ENCODE data around the gene EME2. TPM values are rescaled to one million over a fixed set of nuclear protein-coding genes. Genes with fewer than 3 reads are reported as not detected.

EME2 gene
- total RNA-seq, 1 experiment from 2014 or later = 19.5 TPM

- Histone ChIP-seq H3K9me3 (ENCODE audit: low read depth, low read length, poor library complexity, severe bottlenecking) (no peaks in the 10 kb centered on the region), H3K27me3 (replicated peaks; ENCODE audit: insufficient read depth, low read depth, low read length, poor library complexity) (no peaks in the 10 kb centered on the region), H3K36me3 (ENCODE audit: insufficient read depth, low read length, poor library complexity, severe bottlenecking) (no peaks in the 10 kb centered on the region), H3K4me1 (ENCODE audit: insufficient read depth, low read length, poor library complexity, severe bottlenecking) (peaks cover 9% of the 10 kb centered on the region), H3K27ac (ENCODE audit: low read depth, low read length, poor library complexity, severe bottlenecking) (no peak overlapping the region), H3K4me3 (ENCODE audit: low read depth, low read length, poor library complexity, severe bottlenecking) (no peak overlapping the region)
- intact Hi-C loops (cut with micrococcal nuclease; ENCODE audit: unreplicated experiment) = no loop called here
- no peak for DNase-seq (ENCODE audit: low spot score)
- TF ChIP-seq EZH2 (IDR thresholded peaks at IDR 0.05; ENCODE audit: borderline replicate concordance, low read depth, low read length, poor library complexity, severe bottlenecking) = no peak
- no peak for TF ChIP-seq CTCF (conservative IDR thresholded peaks at IDR 0.05; ENCODE audit: low read depth, low read length)
- ChIA-PET CTCF (no interaction called here), POLR2A (ENCODE audit: low non-redundant PET) (no interaction called here)
- BruUV-seq (replicated peaks) = no TSS peak
Measured at GRCh38 chr16:1808691-1809090, 36.1 kb downstream of the EME2 start.

- intact Hi-C loops (cut with micrococcal nuclease; ENCODE audit: unreplicated experiment) = no loop called here
- Histone ChIP-seq H3K9me3 (ENCODE audit: low read depth, low read length, poor library complexity, severe bottlenecking) (no peaks in the 10 kb centered on the region), H3K27ac (ENCODE audit: low read depth, low read length, poor library complexity, severe bottlenecking) (no peak overlapping the region), H3K4me3 (ENCODE audit: low read depth, low read length, poor library complexity, severe bottlenecking) (no peak overlapping the region), H3K4me1 (ENCODE audit: insufficient read depth, low read length, poor library complexity, severe bottlenecking) (peaks cover 9% of the 10 kb centered on the region), H3K27me3 (replicated peaks; ENCODE audit: insufficient read depth, low read depth, low read length, poor library complexity) (no peaks in the 10 kb centered on the region), H3K36me3 (ENCODE audit: insufficient read depth, low read length, poor library complexity, severe bottlenecking) (no peaks in the 10 kb centered on the region)
- DNase-seq (ENCODE audit: low spot score) = no peak
- ChIA-PET CTCF (no interaction called here), POLR2A (ENCODE audit: low non-redundant PET) (no interaction called here)
- TF ChIP-seq EZH2 (IDR thresholded peaks at IDR 0.05; ENCODE audit: borderline replicate concordance, low read depth, low read length, poor library complexity, severe bottlenecking) (no peak), CTCF (conservative IDR thresholded peaks at IDR 0.05; ENCODE audit: low read depth, low read length) (no peak)
- no TSS peak for BruUV-seq (replicated peaks)
Measured at GRCh38 chr16:1809281-1809801, 36.7 kb downstream of the EME2 start.

- CTCF ChIA-PET = no interaction called here
- Histone ChIP-seq H3K4me3 (ENCODE audit: low read depth, low read length, poor library complexity, severe bottlenecking) (no peak overlapping the region), H3K36me3 (ENCODE audit: insufficient read depth, low read length, poor library complexity, severe bottlenecking) (no peaks in the 10 kb centered on the region), H3K27ac (ENCODE audit: low read depth, low read length, poor library complexity, severe bottlenecking) (no peak overlapping the region), H3K27me3 (replicated peaks; ENCODE audit: insufficient read depth, low read depth, low read length, poor library complexity) (no peaks in the 10 kb centered on the region), H3K4me1 (ENCODE audit: insufficient read depth, low read length, poor library complexity, severe bottlenecking) (peaks cover 9% of the 10 kb centered on the region), H3K9me3 (ENCODE audit: low read depth, low read length, poor library complexity, severe bottlenecking) (no peaks in the 10 kb centered on the region)
- intact Hi-C loops (cut with micrococcal nuclease; ENCODE audit: unreplicated experiment) = no loop called here
- POLR2A ChIA-PET (ENCODE audit: low non-redundant PET) = no interaction called here
- BruUV-seq (replicated peaks) = no TSS peak
- DNase-seq (ENCODE audit: low spot score) = no peak
- TF ChIP-seq CTCF (conservative IDR thresholded peaks at IDR 0.05; ENCODE audit: low read depth, low read length) = no peak
- TF ChIP-seq EZH2 (IDR thresholded peaks at IDR 0.05; ENCODE audit: borderline replicate concordance, low read depth, low read length, poor library complexity, severe bottlenecking) = no peak
Measured at GRCh38 chr16:1810106-1810505, 37.5 kb downstream of the EME2 start.

Data from A673 (cell line).